HCT116 (cell line): ENCODE data around the gene ATG2B. TPM values are rescaled to one million over a fixed set of nuclear protein-coding genes. Genes with fewer than 3 reads are reported as not detected.

ENCODE experiments used
- ATAC-seq: fragments of 200-7000 bp; cut with Tn5 transposase; 2 replicates; pipeline ENCODE4 v1.9.1; 2020; ENCODE audit warnings: mild to moderate bottlenecking, moderate library complexity
- BruUV-seq: library from RNA; stranded (reverse); fragments of 400-500 nt; replicated peaks from 2 replicates; lab custom pipeline; 2021; lab: Mats Ljungman, UMichigan
- CTCF ChIA-PET: fragments of 300-600 bp; sonication (Branson Sonifier 250); formaldehyde crosslinking; loops from one replicate; lab custom pipeline; 2021; ENCODE audit warnings: antibody characterized with exemption; lab: Charles Lee
- POLR2A ChIA-PET: fragments of 300-600, 350-600 bp; sonication (Branson Sonifier 250); formaldehyde crosslinking; loops from one replicate; lab custom pipeline; 2021; ENCODE audit warnings: antibody characterized with exemption; lab: Charles Lee
- RAD21 ChIA-PET, 2 experiments: fragments of 300-600 bp; sonication (Branson Sonifier 250); formaldehyde crosslinking; loops; one replicate each; lab custom pipeline; 2023; ENCODE audit warnings: low total read pairs in 2 of 2; ENCODE audit not compliant: uncharacterized antibody in 2 of 2, unreplicated experiment in 2 of 2, low non-redundant PET in 1 of 2; lab: Charles Lee
- DNase-seq: peaks from one replicate; pipeline ENCODE4 v3.0.0-alpha.2; 2010; ENCODE audit warnings: low read depth, low spot score
- H2AFZ ChIP-seq: fragments of 200-600 bp; shearing (Covaris generic), sonication (generic); 2 replicates; pipeline ENCODE4 v1.6.1; 2017; ENCODE audit warnings: low read depth, mixed run types, mixed read lengths, antibody characterized with exemption, low read length; ENCODE audit not compliant: poor library complexity, severe bottlenecking
- H3K27ac ChIP-seq: 2 replicates; pipeline ENCODE4 v1.5.1; 2012; ENCODE audit warnings: low read depth, low read length
- H3K27me3 ChIP-seq: fragments of 200-600 bp; sonication (generic); 2 replicates; pipeline ENCODE4 v1.6.1; 2016; ENCODE audit warnings: mixed run types, low read length, mixed read lengths; ENCODE audit not compliant: insufficient read depth
- H3K36me3 ChIP-seq, 2 experiments: fragments of 200-500 bp in 1 of 2; fragments of 200-600 bp in 1 of 2; sonication (Bioruptor generic) in 1 of 2; sonication (generic) in 1 of 2; 2 replicates each; pipeline versions ENCODE4 v1.5.1 to v1.6.1; 2014 to 2016; ENCODE audit warnings: low read length in 2 of 2, inconsistent platforms in 1 of 2, mixed read lengths in 1 of 2, mixed run types in 1 of 2; ENCODE audit not compliant: insufficient read depth in 2 of 2, control insufficient read depth in 1 of 2
- H3K4me1 ChIP-seq, 2 experiments: fragments of 200-600 bp in 1 of 2; sonication (generic) in 1 of 2; 2 replicates each; pipeline versions ENCODE4 v1.5.1 to v1.6.1; 2012 to 2017; ENCODE audit warnings: low read length in 2 of 2, inconsistent platforms in 1 of 2, mild to moderate bottlenecking in 1 of 2, mixed read lengths in 1 of 2, mixed run types in 1 of 2, moderate library complexity in 1 of 2; ENCODE audit not compliant: insufficient read depth in 2 of 2, control insufficient read depth in 1 of 2
- H3K4me2 ChIP-seq: fragments of 200-600 bp; sonication (generic); 2 replicates; pipeline ENCODE4 v1.6.1; 2017; ENCODE audit warnings: mixed run types, low read length, mixed read lengths
- H3K4me3 ChIP-seq, 2 experiments: fragments of 200-600 bp in 1 of 2; sonication (generic) in 1 of 2; replicated peaks in 1 of 2; 2 replicates each; pipeline ENCODE4 v1.5.1; 2011 to 2016; ENCODE audit warnings: low read length in 2 of 2, control low read depth in 1 of 2, low read depth in 1 of 2, mild to moderate bottlenecking in 1 of 2, mixed read lengths in 1 of 2, mixed run types in 1 of 2
- H3K79me2 ChIP-seq: fragments of 200-600 bp; sonication (generic); 2 replicates; pipeline ENCODE4 v1.6.1; 2017; ENCODE audit warnings: mild to moderate bottlenecking, mixed run types, low read length, moderate library complexity, mixed read lengths; ENCODE audit not compliant: insufficient read depth
- H3K9ac ChIP-seq: fragments of 200-600 bp; sonication (generic); 2 replicates; pipeline ENCODE4 v1.6.1; 2016; ENCODE audit warnings: low read length, mixed read lengths
- H3K9me2 ChIP-seq: fragments of 200-600 bp; sonication (generic), shearing (Covaris generic); 2 replicates; pipeline ENCODE4 v1.6.1; 2017; ENCODE audit warnings: mixed run types, mild to moderate bottlenecking, moderate library complexity; ENCODE audit not compliant: insufficient read depth
- H3K9me3 ChIP-seq, 2 experiments: fragments of 200-500 bp in 1 of 2; fragments of 200-600 bp in 1 of 2; sonication (Bioruptor generic) in 1 of 2; sonication (generic) in 1 of 2; 2 replicates each; pipeline ENCODE4 v1.6.1; 2014 to 2017; ENCODE audit warnings: low read length in 2 of 2, mixed read lengths in 2 of 2, inconsistent platforms in 1 of 2, low read depth in 1 of 2, mild to moderate bottlenecking in 1 of 2, mixed run types in 1 of 2, moderate library complexity in 1 of 2; ENCODE audit not compliant: control insufficient read depth in 1 of 2, insufficient read depth in 1 of 2
- H4K20me1 ChIP-seq: fragments of 200-600 bp; sonication (generic), shearing (Covaris generic); 2 replicates; pipeline ENCODE4 v1.6.1; 2017; ENCODE audit warnings: mixed run types, mild to moderate bottlenecking, moderate library complexity; ENCODE audit not compliant: insufficient read depth
- ATF3 ChIP-seq: IDR thresholded peaks from 2 replicates; pipeline ENCODE4 v1.6.1; 2012
- CBX3 ChIP-seq: IDR thresholded peaks from 2 replicates; pipeline ENCODE4 v1.6.1; 2012; ENCODE audit warnings: low read depth
- CTCF ChIP-seq, 3 experiments: fragments of 200-600 bp in 1 of 3; sonication (generic) in 1 of 3; IDR thresholded peaks in 2 of 3; conservative IDR thresholded peaks in 1 of 3; 2 replicates each; pipeline ENCODE4 v1.5.1; 2012 to 2017; ENCODE audit warnings: low read depth in 2 of 3, low read length in 2 of 3, antibody characterized with exemption in 1 of 3, borderline replicate concordance in 1 of 3, control low read depth in 1 of 3, mild to moderate bottlenecking in 1 of 3, mixed read lengths in 1 of 3, mixed run types in 1 of 3, moderate library complexity in 1 of 3; ENCODE audit not compliant: insufficient read depth in 1 of 3
- EGR1 ChIP-seq: IDR thresholded peaks from 2 replicates; pipeline ENCODE4 v1.6.1; 2012; ENCODE audit warnings: low read depth
- FOSL1 ChIP-seq: IDR thresholded peaks from 2 replicates; pipeline ENCODE4 v1.6.1; 2012; ENCODE audit warnings: low read depth
- JUND ChIP-seq: IDR thresholded peaks from 2 replicates; pipeline ENCODE4 v1.6.1; 2012
- SIN3A ChIP-seq: IDR thresholded peaks from 2 replicates; pipeline ENCODE4 v1.6.1; 2012; ENCODE audit warnings: low read depth
- SP1 ChIP-seq: IDR thresholded peaks from 2 replicates; pipeline ENCODE4 v1.6.1; 2012; ENCODE audit warnings: low read depth
- SRF ChIP-seq: IDR thresholded peaks from 2 replicates; pipeline ENCODE4 v1.6.1; 2012; ENCODE audit warnings: low read depth
- YY1 ChIP-seq: IDR thresholded peaks from 2 replicates; pipeline ENCODE4 v1.6.1; 2011; ENCODE audit warnings: low read length, low read depth, moderate library complexity, mild to moderate bottlenecking; ENCODE audit not compliant: insufficient replicate concordance; ENCODE audit errors: extremely low read depth
- ZBTB33 ChIP-seq: IDR thresholded peaks from 2 replicates; pipeline ENCODE4 v1.6.1; 2011; ENCODE audit warnings: mild to moderate bottlenecking, low read length, moderate library complexity; ENCODE audit not compliant: insufficient replicate concordance; ENCODE audit errors: extremely low read depth
- ZFX ChIP-seq: fragments of 450-650 bp; IDR thresholded peaks from 2 replicates; pipeline ENCODE4 v1.6.1; 2017
- ZNF274 ChIP-seq: fragments of 200-500 bp; sonication (Bioruptor generic); IDR thresholded peaks from 2 replicates; pipeline ENCODE4 v1.6.1; 2014; ENCODE audit warnings: mild to moderate bottlenecking, low read depth, low read length, inconsistent platforms
- intact Hi-C: fragments of 100-400 bp; cut with micrococcal nuclease; formaldehyde crosslinking; loops from 2 replicates; pipeline ENCODE4 v1.10.0; 2022
- total RNA-seq: library from RNA; stranded (reverse); gene quantifications from one replicate; pipeline ENCODE4 v1.2.1, GENCODE V29; 2021; ENCODE audit not compliant: unreplicated experiment

ATG2B gene
- total RNA-seq, 1 experiment from 2014 or later = 6.4 TPM

- no peak for ATAC-seq
- TF ChIP-seq FOSL1 (no peak), SRF (no peak), CBX3 (no peak), CTCF (IDR thresholded peaks at IDR 0.05 in 2 of 3, conservative IDR thresholded peaks at IDR 0.05 in 1 of 3; ENCODE audit: borderline replicate concordance in 1 of 3, insufficient read depth in 1 of 3, low read depth in 2 of 3, low read length in 2 of 3) (no peak), SP1 (no peak), JUND (no peak), ZFX (no peak), SIN3A (no peak), ATF3 (no peak), YY1 (no peak), EGR1 (no peak), ZBTB33 (no peak), ZNF274 (no peak)
- TF ChIP-seq, all 23 proteins: peak for 0
- intact Hi-C loops = no loop called here
- no peak overlapping the region for H2AFZ ChIP-seq
- no peaks in the 10 kb centered on the region for H3K9me2 ChIP-seq
- no peak overlapping the region for H3K27ac ChIP-seq
- no peak overlapping the region for H3K9ac ChIP-seq
- CTCF ChIA-PET = no interaction called here
- no peaks in the 10 kb centered on the region for H3K9me3 ChIP-seq
- no peaks in the 10 kb centered on the region for H3K27me3 ChIP-seq
- POLR2A ChIA-PET = no interaction called here
- H3K36me3 ChIP-seq = no peaks in the 10 kb centered on the region
- H4K20me1 ChIP-seq = no peaks in the 10 kb centered on the region
- no peak overlapping the region for H3K4me3 ChIP-seq
- H3K4me2 ChIP-seq = no peak overlapping the region
- no peaks in the 10 kb centered on the region for H3K4me1 ChIP-seq
- H3K79me2 ChIP-seq = no peaks in the 10 kb centered on the region
- RAD21 ChIA-PET = no interaction called here
- no TSS peak for BruUV-seq
- DNase-seq = no peak
Observed at GRCh38 chr14:96400495-96400894, 37.4 kb upstream of the ATG2B start.
